Left lung (tissue), 10 donors: Measurements from ENCODE around the gene NFATC2IP. TPM values are rescaled to one million over a fixed set of nuclear protein-coding genes. Genes with fewer than 3 reads are reported as not detected.

ENCODE experiments used
- ATAC-seq: fragments of 200-7000 bp; cut with Tn5 transposase; one replicate; pipeline ENCODE4 v1.9.1; 2020; ENCODE audit warnings: moderate library complexity
- DNase-seq, 4 donors: peaks; one replicate each; pipeline ENCODE4 v3.0.0-alpha.2; 2013 to 2020
- H3K27ac ChIP-seq, 2 donors: fragments of 200-600 bp; sonication (generic) in 1 of 2; one replicate each; pipeline versions ENCODE4 v1.5.0 to v1.8.0; 2020 to 2021
- H3K27me3 ChIP-seq, 2 donors: fragments of 200-600 bp; sonication (generic) in 1 of 2; one replicate each; pipeline versions ENCODE4 v1.5.0 to v1.8.0; 2020 to 2021
- H3K36me3 ChIP-seq, 2 donors: fragments of 200-600 bp; sonication (generic) in 1 of 2; one replicate each; pipeline versions ENCODE4 v1.5.0 to v1.8.0; 2020 to 2021
- H3K4me1 ChIP-seq, 2 donors: fragments of 200-600 bp; one replicate each; pipeline ENCODE4 v1.8.0; 2021
- H3K4me3 ChIP-seq, 2 donors: fragments of 200-600 bp; sonication (generic) in 1 of 2; one replicate each; pipeline versions ENCODE4 v1.5.0 to v1.8.0; 2020 to 2021; ENCODE audit warnings: mild to moderate bottlenecking in 1 of 2
- H3K9me3 ChIP-seq, 2 donors: fragments of 200-600 bp; sonication (generic) in 1 of 2; one replicate each; pipeline versions ENCODE4 v1.5.0 to v1.8.0; 2020 to 2021
- CTCF ChIP-seq, 2 donors: fragments of 200-600 bp; sonication (generic) in 1 of 2; IDR thresholded peaks; one replicate each; pipeline versions ENCODE4 v1.5.0 to v1.8.0; 2021; ENCODE audit warnings: antibody characterized with exemption in 2 of 2
- intact Hi-C, 2 donors: fragments of 100-400 bp; cut with DNase I; formaldehyde crosslinking; loops; one replicate each; pipeline versions ENCODE4 v1.11.2 to v1.14.2; 2022
- polyA plus RNA-seq, 6 donors: library from polyadenylated mRNA; unstranded; fragments of 120-200 nt; gene quantifications; one replicate each; pipeline ENCODE4 v1.2.1, GENCODE V29; 2013; ENCODE audit not compliant: insufficient read length in 6 of 6
- total RNA-seq, 2 donors: library from RNA; stranded (reverse); fragmentation: NEBNext Ultra II Directional; extraction: Animal tissue kit (Norgen Biotek cat#: 25700); gene quantifications; one replicate each; pipeline ENCODE4 v1.2.1, GENCODE V29; 2021
- donor health status: DM: no; HTN: yes; CAD: no.
- donor health status: DM: no; HTN: no; CAD: no.

The NFATC2IP gene
- total and polyA plus RNA-seq, 8 donors: 37.3 to 76.7 (median 69.3) TPM

- H3K9me3 ChIP-seq: no peaks in the 10 kb centered on the region
- no peak for ATAC-seq
- no peaks in the 10 kb centered on the region for H3K36me3 ChIP-seq
- no peak within 1 kb of the TSS for H3K4me3 ChIP-seq
- no peaks in the 10 kb centered on the region for H3K27me3 ChIP-seq
- H3K4me1 ChIP-seq: peaks cover 0 to 10% of the 10 kb centered on the region in 2 donors
- intact Hi-C loops: loop anchor here in 1 of 2 donors (10.0 kb wide), 1 partner anchor 107 kb away; the partner anchor contains the start of gene ATXN2L
- no peak for TF ChIP-seq CTCF (IDR thresholded peaks at IDR 0.05)
- no peak within 1 kb of the TSS for H3K27ac ChIP-seq
- no peak for DNase-seq
Observed at GRCh38 chr16:28931801-28932225, 18.9 kb upstream of the NFATC2IP start, which contains the start of gene CD19. Gene CD19, plus strand, starts transcription at chr16:28931971. Its CDS starts 30 bp downstream, at chr16:28932001.

- H3K27me3 ChIP-seq: no peaks in the 10 kb centered on the region
- no peaks in the 10 kb centered on the region for H3K9me3 ChIP-seq
- H3K36me3 ChIP-seq: no peaks in the 10 kb centered on the region
- H3K27ac ChIP-seq: no peak overlapping the region
- no peak for ATAC-seq
- no peak for TF ChIP-seq CTCF (IDR thresholded peaks at IDR 0.05)
- intact Hi-C loops: loop anchor here in 1 of 2 donors (10.0 kb wide), 1 partner anchor 108 kb away; the partner anchor contains the start of gene ATXN2L
- H3K4me3 ChIP-seq: no peak overlapping the region
- DNase-seq: no peak
- peaks cover 0 to 13% of the 10 kb centered on the region in 2 donors for H3K4me1 ChIP-seq
Observed at GRCh38 chr16:28932339-28933141, 18.2 kb upstream of the NFATC2IP start.

GRCh38 chr16:28933171-28933570, 17.6 kb upstream of the NFATC2IP start:
- H3K4me1 ChIP-seq: peaks cover 0 to 13% of the 10 kb centered on the region in 2 donors
- no peaks in the 10 kb centered on the region for H3K9me3 ChIP-seq
- no peaks in the 10 kb centered on the region for H3K36me3 ChIP-seq
- DNase-seq (no peak), ATAC-seq (no peak)
- no peaks in the 10 kb centered on the region for H3K27me3 ChIP-seq
- no peak for TF ChIP-seq CTCF (IDR thresholded peaks at IDR 0.05)
- H3K27ac ChIP-seq: no peak overlapping the region
- intact Hi-C loops: loop anchor here in 1 of 2 donors (10.0 kb wide), 1 partner anchor 108 kb away; the partner anchor contains the start of gene ATXN2L
- H3K4me3 ChIP-seq: no peak overlapping the region

- H3K27ac ChIP-seq: no peak overlapping the region
- intact Hi-C loops: loop anchor here in 1 of 2 donors (10.0 kb wide), 1 partner anchor 111 kb away; the partner anchor contains the start of gene ATXN2L
- H3K9me3 ChIP-seq: no peaks in the 10 kb centered on the region
- no peak for DNase-seq
- no peak overlapping the region for H3K4me3 ChIP-seq
- H3K36me3 ChIP-seq: no peaks in the 10 kb centered on the region
- H3K4me1 ChIP-seq: peaks cover 0 to 13% of the 10 kb centered on the region in 2 donors
- no peaks in the 10 kb centered on the region for H3K27me3 ChIP-seq
- no peak for ATAC-seq
- no peak for TF ChIP-seq CTCF (IDR thresholded peaks at IDR 0.05)
Observed at GRCh38 chr16:28935346-28935745, 15.4 kb upstream of the NFATC2IP start.
